GM19467 (cell line): ENCODE measurements around the gene AFF4.
"Not testable (repeated sequence)": the region's sequence is repeated elsewhere in the genome, so short reads cannot be mapped to it uniquely, and the experiment has no call there.

Experiments
- ATAC-seq: cut with Tn5 transposase; IDR thresholded peaks from one replicate; pipeline ENCODE4 v1.9.1; 2021; ENCODE audit warnings: mild to moderate bottlenecking, moderate library complexity; ENCODE audit not compliant: unreplicated experiment

The AFF4 gene

GRCh38 chr5:132860742-132861141, 102.7 kb downstream of the AFF4 start:
- ATAC-seq = no peak

DNA sequence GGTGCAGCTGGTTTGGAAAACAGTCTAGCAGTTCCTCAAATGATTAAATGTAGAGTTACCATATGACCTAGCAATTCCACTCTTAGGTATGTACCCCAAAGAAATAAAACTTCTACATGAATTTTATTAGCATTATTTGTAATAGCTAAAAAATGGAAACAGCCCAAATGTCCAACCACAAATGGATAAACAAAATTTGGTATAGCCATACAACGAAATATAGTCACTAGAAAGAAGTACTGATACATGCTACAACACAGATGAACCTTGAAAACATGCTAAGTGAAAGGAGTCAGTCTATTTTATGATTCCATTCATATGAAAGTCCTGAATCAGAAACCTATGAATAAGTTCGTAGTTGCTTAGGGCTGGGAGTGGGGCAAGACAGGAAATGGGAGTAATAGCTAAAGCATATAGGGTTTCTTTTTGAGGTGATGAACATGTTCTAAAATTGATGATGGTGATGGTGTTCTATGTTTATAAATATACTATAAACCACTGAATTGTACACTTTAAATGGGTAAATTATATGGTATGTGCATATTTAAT, 103.5 kb downstream of the AFF4 start:
- no peak for ATAC-seq

DNA sequence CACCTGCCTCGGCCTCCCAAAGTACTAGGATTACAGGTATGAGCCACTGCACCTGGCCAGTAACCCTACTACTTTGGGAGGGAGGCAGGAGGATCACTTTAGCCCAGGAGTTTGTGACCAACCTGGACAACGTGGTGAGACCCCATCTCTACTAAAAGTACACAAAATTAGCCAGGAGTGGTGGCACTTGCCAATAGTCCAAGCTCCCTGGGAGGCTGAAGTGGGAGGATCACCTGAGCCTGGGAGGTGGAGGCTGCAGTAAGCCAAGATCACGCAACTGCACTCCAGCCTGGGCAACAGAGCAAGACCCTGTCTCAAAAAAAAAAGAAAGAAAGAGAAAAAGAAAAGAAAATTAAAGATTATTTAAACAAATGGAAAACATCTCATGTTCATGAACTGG, 107.4 kb downstream of the AFF4 start:
- ATAC-seq = no peak

DNA sequence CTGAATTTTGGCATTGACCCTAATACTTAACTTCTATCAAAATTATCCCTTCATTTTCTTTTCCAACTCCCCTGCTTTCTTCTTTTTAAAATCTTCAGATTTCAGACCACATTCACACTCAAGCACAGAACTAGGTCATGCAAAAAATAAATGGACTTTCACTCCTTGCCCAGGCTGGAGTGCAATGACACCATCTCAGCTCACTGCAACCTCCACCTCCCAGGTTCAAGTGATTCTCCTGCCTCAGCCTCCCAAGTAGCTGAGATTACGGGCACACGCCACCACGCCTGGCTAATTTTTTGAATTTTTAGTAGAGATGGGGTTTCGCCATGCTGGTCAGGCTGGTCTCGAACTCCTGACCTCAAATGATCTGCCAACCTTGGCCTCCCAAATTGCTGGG, 108.4 kb downstream of the AFF4 start:
- not testable (repeated sequence) for ATAC-seq

- ATAC-seq = no peak
These were observed 109.1 kb downstream of the AFF4 start for GRCh38 chr5:132854301-132854700.

DNA sequence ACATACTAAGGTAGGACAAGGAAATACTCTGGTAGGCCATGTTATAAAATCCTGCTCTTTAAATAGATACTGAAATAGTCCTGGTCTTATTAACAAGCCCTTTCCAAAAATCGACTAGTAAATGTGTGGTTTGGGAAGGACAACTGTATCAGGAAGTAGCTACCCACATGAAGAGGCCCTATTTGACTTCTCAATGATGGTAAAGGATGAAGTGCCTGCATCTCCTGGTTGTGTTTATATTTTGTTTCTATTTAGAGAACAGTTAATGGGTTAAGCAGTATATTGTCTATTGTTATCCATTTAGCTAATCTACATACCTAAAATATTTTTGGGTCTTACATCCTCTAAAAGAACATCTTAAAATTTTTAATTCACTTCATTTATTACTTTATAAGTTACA, 109.6 kb downstream of the AFF4 start:
- ATAC-seq = no peak

DNA sequence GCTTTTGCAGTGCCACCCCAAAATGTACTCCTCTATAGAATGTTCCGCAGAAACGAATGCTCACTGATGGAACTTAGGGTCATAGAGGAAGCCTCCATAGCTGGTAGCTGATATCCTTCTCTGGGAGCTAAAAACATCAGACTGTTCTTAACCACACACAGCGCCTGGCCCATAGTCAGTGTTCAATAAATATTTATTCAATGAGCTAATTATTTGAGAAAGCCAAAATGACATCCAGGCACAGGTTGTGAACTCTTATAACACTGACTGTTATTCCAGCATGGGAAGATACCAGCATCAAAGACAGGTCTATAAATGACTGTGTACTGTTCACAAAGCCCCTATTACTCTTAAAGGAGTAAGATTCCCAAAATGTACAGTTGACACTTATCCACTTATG, 110.1 kb downstream of the AFF4 start:
- no peak for ATAC-seq

GRCh38 chr5:132850066-132850465, 113.4 kb downstream of the AFF4 start:
- ATAC-seq = no peak

DNA sequence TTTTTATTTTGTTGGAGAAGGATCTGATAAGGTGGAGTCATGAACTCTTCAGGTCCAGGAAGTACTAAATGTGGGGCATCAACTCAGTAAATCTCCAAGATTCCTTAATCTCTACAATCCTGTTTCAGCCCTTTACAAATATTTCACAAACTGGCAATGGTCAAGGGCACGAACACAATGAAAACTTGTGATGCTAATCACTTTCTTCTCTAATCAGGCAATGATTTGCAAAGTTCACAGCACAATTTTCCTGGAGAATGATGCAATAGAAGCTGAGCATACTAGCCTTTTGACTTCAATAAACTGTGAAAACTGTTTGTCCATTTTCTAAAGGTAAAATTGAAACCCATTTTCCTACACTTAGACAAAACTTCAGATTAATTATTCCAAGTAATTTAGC, 114.1 kb downstream of the AFF4 start:
- ATAC-seq = no peak

DNA sequence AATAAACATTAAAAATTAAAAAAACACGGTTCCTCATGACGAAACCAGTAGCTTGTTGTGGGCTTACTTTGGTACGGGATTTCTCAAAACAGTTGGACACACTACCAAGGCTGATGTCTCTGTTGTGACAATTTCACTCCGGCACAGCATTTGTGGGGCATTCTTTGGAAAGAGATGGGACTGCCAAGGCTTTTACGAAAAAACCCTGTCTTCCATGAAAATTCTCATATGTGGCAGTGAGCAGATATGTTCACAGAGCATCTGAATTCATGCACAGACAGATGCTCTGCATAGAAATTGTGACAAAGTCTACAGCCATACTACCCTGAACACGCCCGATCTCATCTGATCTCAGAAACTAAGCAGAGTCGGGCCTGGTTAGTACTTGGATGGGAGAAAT, 115.2 kb downstream of the AFF4 start:
- ATAC-seq = no peak

DNA sequence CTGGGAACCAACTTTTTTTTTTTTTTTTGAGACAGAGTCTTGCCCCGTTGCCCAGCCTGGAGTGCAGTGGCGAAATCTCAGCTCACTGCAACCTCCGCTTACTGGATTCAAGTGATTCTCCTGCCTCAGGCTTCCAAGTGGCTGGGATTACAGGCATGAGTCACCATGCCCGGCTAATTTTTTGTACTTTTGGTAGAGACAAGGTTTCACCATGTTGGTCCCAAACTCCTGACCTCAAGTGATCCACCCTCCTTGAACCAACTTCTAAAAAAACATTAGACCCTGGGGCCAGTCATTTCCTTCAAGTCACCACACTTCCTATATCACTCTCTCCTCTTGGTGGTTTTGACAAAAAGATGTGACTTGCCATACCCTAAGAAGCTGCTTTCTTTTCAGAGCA, 122.1 kb downstream of the AFF4 start:
- no peak for ATAC-seq

DNA sequence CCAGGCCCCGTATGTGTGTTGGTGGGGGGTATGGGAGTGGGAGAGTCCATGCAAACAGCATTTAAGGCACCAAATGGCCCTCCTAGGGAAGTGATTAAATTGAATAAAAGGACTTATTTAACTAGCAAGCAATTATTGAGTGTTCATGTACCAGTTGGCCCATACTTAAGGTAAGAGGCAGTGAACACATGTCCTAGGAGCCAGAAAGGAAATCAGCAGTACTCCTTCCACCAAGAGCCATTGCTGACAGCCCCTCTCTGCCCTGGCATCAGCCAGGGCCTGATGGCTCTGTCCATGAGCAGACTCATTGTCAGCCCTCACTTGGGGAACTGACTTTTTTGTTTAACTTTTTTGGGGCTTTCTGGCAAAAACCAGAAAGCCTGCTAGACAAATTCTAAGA, 122.5 kb downstream of the AFF4 start:
- no peak for ATAC-seq

GRCh38 chr5:132840313-132840712, 123.1 kb downstream of the AFF4 start:
- ATAC-seq = no peak

DNA sequence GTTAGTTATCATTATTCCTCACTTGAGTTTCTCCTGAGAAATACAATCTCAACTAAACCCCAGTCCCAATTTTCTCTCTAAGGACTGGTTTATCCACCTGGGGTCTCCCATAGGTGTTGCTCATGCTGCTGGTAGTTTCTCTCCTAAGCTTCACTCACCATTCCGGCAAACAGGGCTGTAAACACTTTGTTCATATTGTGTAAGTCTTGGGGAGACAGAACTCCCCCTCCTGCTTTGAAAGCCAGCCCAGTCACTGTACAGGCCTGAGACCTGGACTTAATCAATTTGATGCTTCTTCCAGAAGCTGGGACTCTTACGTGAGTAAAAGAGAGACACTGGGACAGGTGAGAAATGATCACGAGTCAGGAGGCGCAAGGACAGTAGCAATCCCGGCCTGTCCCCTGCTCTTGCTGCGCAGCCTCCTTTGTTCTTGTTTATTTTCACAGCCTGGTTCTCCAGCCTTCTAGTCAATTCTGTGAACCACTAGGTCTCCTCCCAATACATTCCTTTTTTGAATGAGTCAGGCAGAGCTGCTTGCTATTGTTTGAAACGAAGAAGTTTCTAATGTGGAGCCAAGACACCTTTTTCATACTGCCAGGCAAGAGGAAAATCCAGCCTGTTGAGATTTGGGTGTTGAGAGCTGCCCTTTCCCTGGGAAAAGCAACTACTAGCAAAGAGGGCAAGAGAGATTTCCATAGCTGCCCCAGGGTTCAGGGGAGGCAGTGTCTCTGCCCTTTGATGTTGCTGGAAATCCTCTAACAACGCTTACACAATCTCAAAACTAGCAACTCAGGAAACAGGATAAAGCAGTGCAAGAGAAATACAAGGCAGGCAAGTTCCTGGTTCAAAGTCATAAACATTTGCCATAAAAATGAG, 123.8 kb downstream of the AFF4 start:
- no peak for ATAC-seq

DNA sequence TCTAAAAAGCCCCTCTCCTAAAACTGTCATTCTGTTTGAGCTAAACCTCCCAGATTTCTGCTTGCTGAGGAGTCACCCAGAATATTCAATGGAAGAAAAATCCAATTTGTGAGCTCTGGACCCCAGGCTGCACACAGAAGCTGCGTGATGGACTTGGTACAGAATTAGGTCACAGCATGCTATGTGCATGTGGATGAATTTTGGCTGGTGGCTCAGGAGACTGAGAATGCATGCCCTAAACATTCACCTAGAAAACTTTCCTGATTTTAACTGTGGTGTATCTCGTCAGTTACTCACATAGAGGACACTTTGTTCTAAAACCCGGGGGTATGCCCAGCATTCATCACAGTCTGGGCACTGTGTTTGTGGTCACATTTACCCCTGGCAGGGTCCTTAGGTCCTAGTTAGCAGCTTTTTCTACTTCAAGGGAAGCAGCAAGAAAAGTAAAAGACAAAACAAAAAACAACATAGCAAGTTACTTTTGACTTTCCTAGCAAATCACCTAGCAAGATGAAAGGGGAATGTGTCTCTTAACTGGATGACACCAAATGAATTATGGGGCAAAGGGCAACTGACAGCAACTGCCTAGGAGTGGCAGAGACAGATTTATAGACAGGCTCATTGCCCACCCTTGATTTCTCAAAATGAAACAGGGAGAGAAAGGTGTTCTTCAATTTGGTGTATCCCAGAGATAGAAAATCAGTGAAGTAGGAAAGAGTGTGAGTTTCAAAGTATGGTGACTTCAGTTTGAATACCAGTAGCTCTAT, 124.7 kb downstream of the AFF4 start:
- no peak for ATAC-seq

DNA sequence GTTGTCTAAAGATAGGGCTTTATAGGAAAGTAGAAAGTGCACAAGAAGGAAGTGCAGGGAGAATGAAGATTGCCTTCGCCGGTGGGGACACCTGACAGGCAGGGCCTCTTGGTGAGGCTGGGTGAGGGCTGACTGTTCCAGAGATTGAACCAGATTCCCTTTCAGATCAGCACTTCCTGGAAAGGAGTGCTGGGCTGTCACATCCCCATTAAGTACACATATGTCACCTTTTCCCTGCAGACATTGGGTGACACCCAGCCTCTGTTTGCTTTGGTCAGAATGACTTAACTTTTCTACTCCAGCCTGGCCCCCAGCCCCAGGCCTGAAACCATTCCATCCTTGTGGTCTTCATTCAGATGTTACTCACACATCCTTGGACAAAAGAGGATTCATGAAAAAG, 125.6 kb downstream of the AFF4 start:
- no peak for ATAC-seq

DNA sequence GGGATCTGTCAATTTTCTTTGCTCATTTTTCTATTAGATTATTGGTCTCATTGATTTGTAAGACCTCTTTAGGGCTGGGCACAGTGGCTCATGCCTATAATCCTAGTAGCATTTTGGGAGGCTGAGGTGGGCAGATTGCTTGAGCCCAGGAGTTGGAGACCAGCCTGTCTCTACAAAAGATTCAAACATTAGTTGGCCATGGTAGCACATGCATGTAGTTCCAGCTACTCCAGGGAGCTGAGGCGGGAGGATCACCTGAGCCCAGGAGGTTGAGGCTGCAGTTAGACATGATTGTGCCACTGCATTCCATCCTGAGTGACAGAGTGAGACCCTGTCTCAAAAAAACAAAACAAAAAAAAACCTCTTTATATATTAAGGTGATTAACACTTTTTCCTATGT, 126.6 kb downstream of the AFF4 start:
- no peak for ATAC-seq

- no peak for ATAC-seq
These were observed 129.4 kb downstream of the AFF4 start for GRCh38 chr5:132834057-132834456.

GRCh38 chr5:132832612-132833011, 130.8 kb downstream of the AFF4 start:
- ATAC-seq = no peak

GRCh38 chr5:132831095-132831860, 132.2 kb downstream of the AFF4 start:
- ATAC-seq = no peak

DNA sequence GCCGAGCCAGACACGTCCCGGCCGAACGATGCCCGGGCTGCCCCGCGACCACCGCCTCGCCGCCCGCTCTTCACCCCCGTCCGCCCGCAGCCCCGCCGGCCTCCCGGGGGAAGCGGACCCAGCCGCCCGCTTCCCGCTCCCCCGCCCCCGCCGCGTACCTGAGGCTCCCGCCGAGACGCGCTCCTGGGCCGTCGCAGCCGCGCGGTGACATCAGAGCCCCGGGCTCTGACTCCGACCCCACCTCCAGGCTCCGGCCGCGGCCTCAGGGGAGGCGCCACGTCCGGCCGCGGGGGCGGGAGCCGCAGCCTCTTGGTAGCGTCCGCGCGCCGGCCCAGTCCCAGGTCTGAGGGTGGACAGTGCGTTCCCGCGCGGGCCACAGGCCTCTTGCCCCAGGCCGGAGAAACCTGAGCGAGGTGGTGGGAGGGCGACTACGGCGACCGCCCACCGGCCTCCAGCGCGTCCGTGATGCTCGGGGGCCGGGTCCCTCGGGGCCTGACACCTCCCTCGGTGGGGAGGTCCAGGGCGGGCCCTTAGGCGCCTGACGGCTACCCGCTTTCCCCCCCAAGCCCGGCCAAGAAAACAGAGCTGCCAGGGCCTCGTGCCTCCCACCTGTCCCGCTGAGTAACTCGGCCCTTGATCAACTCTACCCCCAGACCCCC, 132.9 kb downstream of the AFF4 start, which contains the start of gene SHROOM1:
Gene SHROOM1, minus strand, starts transcription at position 212 of the 659 bp plus-strand sequence. CDS start 4,507 bp downstream, outside the sequence.
- ATAC-seq = peak; percentile 56
